BJ (cell line): ENCODE results near the gene NCAPD3. TPM values are rescaled to one million over a fixed set of nuclear protein-coding genes. Genes with fewer than 3 reads are reported as not detected.

Experiments
- CTCF ChIA-PET: fragments of 350-600 bp; formaldehyde crosslinking; extraction: SDS; loops from one replicate; lab custom pipeline; 2021; ENCODE audit warnings: antibody characterized with exemption, inconsistent platforms; lab: Yijun Ruan, JAX
- POLR2A ChIA-PET: fragments of 300-600 bp; sonication (Branson Sonifier 250); formaldehyde crosslinking; extraction: SDS; loops from one replicate; lab custom pipeline; 2021; ENCODE audit warnings: antibody characterized with exemption; lab: Charles Lee
- DNase-seq: peaks from one replicate; pipeline ENCODE4 v3.0.0-alpha.2; 2011; ENCODE audit warnings: low read depth
- H3K27me3 ChIP-seq: 2 replicates; pipeline ENCODE4 v1.6.0; 2011; ENCODE audit warnings: low read length; ENCODE audit not compliant: control insufficient read depth, insufficient read depth
- H3K36me3 ChIP-seq: 2 replicates; pipeline ENCODE4 v1.5.1; 2011; ENCODE audit warnings: low read length; ENCODE audit not compliant: control insufficient read depth, insufficient read depth
- H3K4me3 ChIP-seq: 2 replicates; pipeline ENCODE4 v1.5.1; 2011; ENCODE audit warnings: low read depth, mild to moderate bottlenecking, control low read depth, low read length
- CTCF ChIP-seq: IDR thresholded peaks from 2 replicates; pipeline ENCODE4 v1.5.1; 2011; ENCODE audit warnings: low read depth, mild to moderate bottlenecking, control low read depth, inconsistent platforms, low read length, moderate library complexity; ENCODE audit not compliant: insufficient read depth
- polyA plus RNA-seq: library from polyadenylated mRNA; depleted of rRNA; stranded (reverse); fragments of >200 nt; gene quantifications from 2 replicates; pipeline ENCODE4 v1.2.3, GENCODE V29; 2011

The NCAPD3 gene
- polyA plus RNA-seq, 1 experiment: 18.1 TPM

GRCh38 chr11:134238956-134239355, 15.2 kb upstream of the NCAPD3 start:
- TF ChIP-seq CTCF: no peak
- Histone ChIP-seq H3K36me3 (peaks cover 15% of the 10 kb centered on the region), H3K4me3 (no peak overlapping the region), H3K27me3 (no peaks in the 10 kb centered on the region)
- POLR2A ChIA-PET: no interaction called here
- CTCF ChIA-PET: interaction anchor here (0.9 to 1.5 kb wide), 2 partner anchors 10 to 14 kb away, joined by 3 to 4 read pairs; partner anchors contain the start of genes ACAD8 and THYN1
- DNase-seq: no peak

- no peaks in the 10 kb centered on the region for H3K27me3 ChIP-seq
- no peak overlapping the region for H3K4me3 ChIP-seq
- no peak for TF ChIP-seq CTCF
- ChIA-PET CTCF (no interaction called here), POLR2A (no interaction called here)
- H3K36me3 ChIP-seq: peaks cover 14% of the 10 kb centered on the region
- DNase-seq: no peak
Observed at GRCh38 chr11:134237557-134237922, 13.8 kb upstream of the NCAPD3 start.

GRCh38 chr11:134236834-134237556, 13.2 kb upstream of the NCAPD3 start:
- Histone ChIP-seq H3K4me3 (no peak overlapping the region), H3K27me3 (no peaks in the 10 kb centered on the region), H3K36me3 (peaks cover 12% of the 10 kb centered on the region)
- ChIA-PET CTCF (no interaction called here), POLR2A (no interaction called here)
- TF ChIP-seq CTCF: no peak
- no peak for DNase-seq

- no peak for DNase-seq
- ChIA-PET POLR2A (no interaction called here), CTCF (interaction anchor here (0.9 to 1.0 kb wide), 2 partner anchors 9 kb away, joined by 3 read pairs; no protein-coding TSS in a partner anchor)
- Histone ChIP-seq H3K36me3 (peaks cover 6% of the 10 kb centered on the region), H3K27me3 (no peaks in the 10 kb centered on the region), H3K4me3 (no peak overlapping the region)
- no peak for TF ChIP-seq CTCF
Observed at GRCh38 chr11:134235399-134235798, 11.6 kb upstream of the NCAPD3 start.

- CTCF ChIA-PET: interaction anchor here (1.0 to 2.0 kb wide), 2 partner anchors 10 to 32 kb away, joined by 3 to 11 read pairs; no protein-coding TSS in a partner anchor
- Histone ChIP-seq H3K36me3 (peaks cover 3% of the 10 kb centered on the region), H3K27me3 (no peaks in the 10 kb centered on the region), H3K4me3 (no peak overlapping the region)
- no peak for TF ChIP-seq CTCF
- DNase-seq: no peak
- POLR2A ChIA-PET: no interaction called here
Observed at GRCh38 chr11:134233729-134234179, 10.0 kb upstream of the NCAPD3 start.
